Measurements from ENCODE around the gene UBFD1. TPM values are rescaled to one million over a fixed set of nuclear protein-coding genes. Genes with fewer than 3 reads are reported as not detected.

Gene UBFD1
- total and polyA plus RNA-seq, 10 donors, result 4.2 to 63.7 (median 40.8) TPM

GRCh38 chr16:23518435-23518891, 39.1 kb upstream of the UBFD1 start:
- H3K36me3 ChIP-seq, result peaks cover 0 to 25% (median 8%) of the 10 kb centered on the region in 6 donors
- DNase-seq, result no peak
- H3K27ac ChIP-seq, result peak overlapping the region in 6 of 8 donors; percentile 1 to 83 (median 68)
- 30 to 37% (median 31%) methylated on average over 3 of the region's 3 CpGs for WGBS, 5 donors
- intact Hi-C loops (cut with DNase I; ENCODE audit: low total_unique reads), result no loop called here
- H3K4me1 ChIP-seq, result peaks cover 14 to 78% (median 53%) of the 10 kb centered on the region in 6 donors
- no peaks in the 10 kb centered on the region for H3K9me3 ChIP-seq
- no peak overlapping the region for H3K4me3 ChIP-seq
- no peaks in the 10 kb centered on the region for H3K27me3 ChIP-seq (replicated peaks in 1 of 7)
- TF ChIP-seq, protein P1, sequence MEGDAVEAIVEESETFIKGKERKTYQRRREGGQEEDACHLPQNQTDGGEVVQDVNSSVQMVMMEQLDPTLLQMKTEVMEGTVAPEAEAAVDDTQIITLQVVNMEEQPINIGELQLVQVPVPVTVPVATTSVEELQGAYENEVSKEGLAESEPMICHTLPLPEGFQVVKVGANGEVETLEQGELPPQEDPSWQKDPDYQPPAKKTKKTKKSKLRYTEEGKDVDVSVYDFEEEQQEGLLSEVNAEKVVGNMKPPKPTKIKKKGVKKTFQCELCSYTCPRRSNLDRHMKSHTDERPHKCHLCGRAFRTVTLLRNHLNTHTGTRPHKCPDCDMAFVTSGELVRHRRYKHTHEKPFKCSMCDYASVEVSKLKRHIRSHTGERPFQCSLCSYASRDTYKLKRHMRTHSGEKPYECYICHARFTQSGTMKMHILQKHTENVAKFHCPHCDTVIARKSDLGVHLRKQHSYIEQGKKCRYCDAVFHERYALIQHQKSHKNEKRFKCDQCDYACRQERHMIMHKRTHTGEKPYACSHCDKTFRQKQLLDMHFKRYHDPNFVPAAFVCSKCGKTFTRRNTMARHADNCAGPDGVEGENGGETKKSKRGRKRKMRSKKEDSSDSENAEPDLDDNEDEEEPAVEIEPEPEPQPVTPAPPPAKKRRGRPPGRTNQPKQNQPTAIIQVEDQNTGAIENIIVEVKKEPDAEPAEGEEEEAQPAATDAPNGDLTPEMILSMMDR (IDR thresholded peaks at IDR 0.05 in 8 of 11, conservative IDR thresholded peaks at IDR 0.05 in 3 of 11), result no peak
- TF ChIP-seq POLR2AphosphoS5 (IDR thresholded peaks at IDR 0.05), result no peak
- no peak for TF ChIP-seq POLR2A (IDR thresholded peaks at IDR 0.05)

DNA sequence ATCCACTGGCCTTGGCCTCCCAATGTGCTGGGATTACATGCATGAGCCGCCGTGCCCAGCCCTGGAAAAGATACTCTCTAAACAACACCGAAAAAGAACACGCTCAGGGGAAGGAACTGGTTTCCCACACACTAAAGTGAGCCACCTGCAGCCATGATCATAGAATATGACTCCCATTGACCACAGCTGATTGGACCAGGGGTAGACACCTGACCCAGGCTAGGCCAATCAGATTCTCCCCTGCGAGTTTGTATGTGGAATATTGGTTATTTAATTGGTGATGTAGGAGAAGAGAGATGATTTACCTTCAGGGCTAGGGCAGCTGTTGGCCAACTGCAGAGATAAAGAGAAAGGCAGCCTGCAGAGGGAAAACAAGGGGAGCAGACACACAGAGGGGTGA, 38.2 kb upstream of the UBFD1 start:
- H3K9me3 ChIP-seq, result no peaks in the 10 kb centered on the region
- no peaks in the 10 kb centered on the region for H3K27me3 ChIP-seq (replicated peaks in 1 of 7)
- peak overlapping the region in 6 of 8 donors; percentile 1 to 83 (median 68) for H3K27ac ChIP-seq
- H3K4me1 ChIP-seq, result peaks cover 14 to 76% (median 55%) of the 10 kb centered on the region in 6 donors
- intact Hi-C loops (cut with DNase I; ENCODE audit: low total_unique reads), result no loop called here
- no peak overlapping the region for H3K4me3 ChIP-seq
- peaks cover 0 to 34% (median 16%) of the 10 kb centered on the region in 6 donors for H3K36me3 ChIP-seq
- WGBS, 5 donors, result 72 to 87% (median 82%) methylated on average over 5 of the region's 5 CpGs
- TF ChIP-seq POLR2AphosphoS5 (IDR thresholded peaks at IDR 0.05) (no peak), POLR2A (IDR thresholded peaks at IDR 0.05) (no peak)
- TF ChIP-seq, protein P1 (IDR thresholded peaks at IDR 0.05 in 8 of 11, conservative IDR thresholded peaks at IDR 0.05 in 3 of 11), result no peak
- DNase-seq, result no peak

GRCh38 chr16:23520500-23520899, 37.0 kb upstream of the UBFD1 start:
- intact Hi-C loops (cut with DNase I; ENCODE audit: low total_unique reads), result no loop called here
- Histone ChIP-seq H3K36me3 (peaks cover 0 to 46% (median 22%) of the 10 kb centered on the region in 6 donors), H3K4me1 (peaks cover 14 to 64% (median 49%) of the 10 kb centered on the region in 6 donors), H3K9me3 (no peaks in the 10 kb centered on the region), H3K27me3 (replicated peaks in 1 of 7) (no peaks in the 10 kb centered on the region), H3K4me3 (no peak overlapping the region), H3K27ac (peak overlapping the region in 7 of 8 donors; percentile 21 to 83 (median 72))
- no peak for TF ChIP-seq POLR2AphosphoS5 (IDR thresholded peaks at IDR 0.05)
- TF ChIP-seq POLR2A (IDR thresholded peaks at IDR 0.05), result no peak
- TF ChIP-seq, protein P1 (IDR thresholded peaks at IDR 0.05 in 8 of 11, conservative IDR thresholded peaks at IDR 0.05 in 3 of 11), result no peak
- WGBS, 5 donors, result 52 to 70% (median 61%) methylated on average over 4 of the region's 4 CpGs
- no peak for DNase-seq

GRCh38 chr16:23521037-23521743, 36.3 kb upstream of the UBFD1 start:
- WGBS, 5 donors, result 41 to 80% (median 59%) methylated on average over 3 to 4 of the region's 4 CpGs
- H3K27ac ChIP-seq, result peak overlapping the region in 7 of 8 donors; percentile 21 to 83 (median 72)

More at GRCh38 chr16:23521037-23521743, 36.3 kb upstream of the UBFD1 start:
- Histone ChIP-seq H3K9me3 (no peaks in the 10 kb centered on the region), H3K4me1 (peaks cover 14 to 59% (median 46%) of the 10 kb centered on the region in 6 donors), H3K36me3 (peaks cover 0 to 53% (median 22%) of the 10 kb centered on the region in 6 donors), H3K27me3 (replicated peaks in 1 of 7) (no peaks in the 10 kb centered on the region), H3K4me3 (no peak overlapping the region)
- TF ChIP-seq, protein P1 (IDR thresholded peaks at IDR 0.05 in 8 of 11, conservative IDR thresholded peaks at IDR 0.05 in 3 of 11), result no peak
- no peak for TF ChIP-seq POLR2A (IDR thresholded peaks at IDR 0.05)
- intact Hi-C loops (cut with DNase I; ENCODE audit: low total_unique reads), result no loop called here
- DNase-seq, result no peak

Measured in spleen (tissue), 11 donors.